T-helper 2 cell treated with Interferon-gamma antibody and Interleukin-4, amounts not matched to agents 5 μg/mL and 100 μg/mL, for 36 hours (primary cell): ENCODE results near the gene PHACTR2.
"Not testable (repeated sequence)": the region's sequence is repeated elsewhere in the genome, so short reads cannot be mapped to it uniquely, and the experiment has no call there.

Experiments used
- DNase-seq: peaks from one replicate; pipeline ENCODE4 v3.0.0; 2021; ENCODE audit warnings: low spot score
- H3K27ac Mint-ChIP-seq: one replicate; pipeline ENCODE4 v1.8.0; 2021; ENCODE audit warnings: mild to moderate bottlenecking, mixed read lengths
- H3K27me3 Mint-ChIP-seq: one replicate; pipeline ENCODE4 v1.8.0; 2021; ENCODE audit warnings: low read depth, mixed read lengths
- H3K36me3 Mint-ChIP-seq: one replicate; pipeline ENCODE4 v1.8.0; 2021; ENCODE audit warnings: low read depth, mixed read lengths
- H3K4me1 Mint-ChIP-seq: one replicate; pipeline ENCODE4 v1.8.0; 2021; ENCODE audit warnings: low read depth, mixed read lengths
- H3K4me3 Mint-ChIP-seq: one replicate; pipeline ENCODE4 v1.8.0; 2022; ENCODE audit warnings: mild to moderate bottlenecking, moderate library complexity, mixed read lengths
- H3K9me3 Mint-ChIP-seq: one replicate; pipeline ENCODE4 v1.8.0; 2021; ENCODE audit warnings: mixed read lengths

PHACTR2 gene

GRCh38 chr6:143657809-143658208, 20.0 kb upstream of the PHACTR2 start:
- no peak for DNase-seq
- Mint-ChIP-seq H3K27me3 (no peaks in the 10 kb centered on the region), H3K36me3 (peaks cover 6% of the 10 kb centered on the region), H3K4me1 (no peaks in the 10 kb centered on the region), H3K27ac (no peak overlapping the region), H3K9me3 (peaks cover 19% of the 10 kb centered on the region), H3K4me3 (no peak overlapping the region)

- H3K27ac Mint-ChIP-seq, H3K4me1 Mint-ChIP-seq, H3K4me3 Mint-ChIP-seq, H3K27me3 Mint-ChIP-seq, DNase-seq, H3K36me3 Mint-ChIP-seq: not testable (repeated sequence)
- peaks cover 28% of the 10 kb centered on the region for H3K9me3 Mint-ChIP-seq
Observed at GRCh38 chr6:143660170-143660569, 17.6 kb upstream of the PHACTR2 start.

- H3K9me3 Mint-ChIP-seq = peaks cover 62% of the 10 kb centered on the region
- H3K4me1 Mint-ChIP-seq = no peaks in the 10 kb centered on the region
- H3K27me3 Mint-ChIP-seq = peaks cover 4% of the 10 kb centered on the region
- DNase-seq = no peak
- H3K4me3 Mint-ChIP-seq = no peak overlapping the region
- peaks cover 5% of the 10 kb centered on the region for H3K36me3 Mint-ChIP-seq
- H3K27ac Mint-ChIP-seq = no peak overlapping the region
Observed at GRCh38 chr6:143664171-143664570, 13.6 kb upstream of the PHACTR2 start.

GRCh38 chr6:143666007-143666406, 11.8 kb upstream of the PHACTR2 start:
- peaks cover 50% of the 10 kb centered on the region for H3K9me3 Mint-ChIP-seq
- not testable (repeated sequence) for H3K27ac Mint-ChIP-seq, H3K4me3 Mint-ChIP-seq, H3K4me1 Mint-ChIP-seq, DNase-seq, H3K36me3 Mint-ChIP-seq, H3K27me3 Mint-ChIP-seq

GRCh38 chr6:143669483-143669882, 8.3 kb upstream of the PHACTR2 start:
- H3K9me3 Mint-ChIP-seq = peaks cover 41% of the 10 kb centered on the region
- not testable (repeated sequence) for H3K36me3 Mint-ChIP-seq, H3K4me1 Mint-ChIP-seq, H3K27ac Mint-ChIP-seq, DNase-seq, H3K4me3 Mint-ChIP-seq
- peaks cover 10% of the 10 kb centered on the region for H3K27me3 Mint-ChIP-seq

GRCh38 chr6:143673669-143674068, 4.1 kb upstream of the PHACTR2 start:
- H3K4me3 Mint-ChIP-seq = no peak overlapping the region
- no peak for DNase-seq
- H3K9me3 Mint-ChIP-seq = peaks cover 6% of the 10 kb centered on the region
- no peaks in the 10 kb centered on the region for H3K36me3 Mint-ChIP-seq
- peaks cover 3% of the 10 kb centered on the region for H3K4me1 Mint-ChIP-seq
- H3K27ac Mint-ChIP-seq = no peak overlapping the region
- H3K27me3 Mint-ChIP-seq = peaks cover 37% of the 10 kb centered on the region

GRCh38 chr6:143674483-143675381, 3.0 kb upstream of the PHACTR2 start:
- peaks cover 43% of the 10 kb centered on the region for H3K27me3 Mint-ChIP-seq
- H3K9me3 Mint-ChIP-seq = no peaks in the 10 kb centered on the region
- no peak overlapping the region for H3K4me3 Mint-ChIP-seq
- H3K36me3 Mint-ChIP-seq = no peaks in the 10 kb centered on the region
- DNase-seq = no peak
- peaks cover 10% of the 10 kb centered on the region for H3K4me1 Mint-ChIP-seq
- H3K27ac Mint-ChIP-seq = no peak overlapping the region

- Mint-ChIP-seq H3K4me1 (peaks cover 10% of the 10 kb centered on the region), H3K9me3 (no peaks in the 10 kb centered on the region), H3K36me3 (no peaks in the 10 kb centered on the region), H3K27ac (no peak overlapping the region), H3K4me3 (no peak overlapping the region), H3K27me3 (peaks cover 49% of the 10 kb centered on the region)
- DNase-seq = no peak
Observed at GRCh38 chr6:143675382-143675900, 2.3 kb upstream of the PHACTR2 start.

GRCh38 chr6:143675946-143676345, 1.8 kb upstream of the PHACTR2 start:
- Mint-ChIP-seq H3K4me1 (peaks cover 10% of the 10 kb centered on the region), H3K9me3 (no peaks in the 10 kb centered on the region), H3K4me3 (no peak overlapping the region), H3K36me3 (no peaks in the 10 kb centered on the region), H3K27ac (no peak overlapping the region), H3K27me3 (peaks cover 54% of the 10 kb centered on the region)
- no peak for DNase-seq

- Mint-ChIP-seq H3K9me3 (peaks cover 3% of the 10 kb centered on the region), H3K4me3 (no peak overlapping the region), H3K4me1 (peaks cover 10% of the 10 kb centered on the region), H3K36me3 (peaks cover 2% of the 10 kb centered on the region), H3K27me3 (peaks cover 57% of the 10 kb centered on the region), H3K27ac (no peak overlapping the region)
- DNase-seq = no peak
Observed at GRCh38 chr6:143676437-143677045, 1.2 kb upstream of the PHACTR2 start.

- H3K4me1 Mint-ChIP-seq = peaks cover 10% of the 10 kb centered on the region
- DNase-seq = no peak
- no peak overlapping the region for H3K27ac Mint-ChIP-seq
- H3K27me3 Mint-ChIP-seq = peaks cover 62% of the 10 kb centered on the region
- peaks cover 13% of the 10 kb centered on the region for H3K9me3 Mint-ChIP-seq
- H3K4me3 Mint-ChIP-seq = no peak overlapping the region
- H3K36me3 Mint-ChIP-seq = peaks cover 8% of the 10 kb centered on the region
Observed at GRCh38 chr6:143677577-143677890, 231 bp upstream of the PHACTR2 start.

- H3K4me1 Mint-ChIP-seq = peaks cover 10% of the 10 kb centered on the region
- H3K27ac Mint-ChIP-seq = no peak overlapping the region
- peaks cover 11% of the 10 kb centered on the region for H3K36me3 Mint-ChIP-seq
- H3K27me3 Mint-ChIP-seq = peaks cover 59% of the 10 kb centered on the region
- peak overlapping the region; percentile 74 for H3K4me3 Mint-ChIP-seq
- H3K9me3 Mint-ChIP-seq = peaks cover 19% of the 10 kb centered on the region
- DNase-seq = no peak
Observed at GRCh38 chr6:143679041-143679440, 1.3 kb downstream of the PHACTR2 start.

GRCh38 chr6:143680141-143680540, 2.4 kb downstream of the PHACTR2 start:
- Mint-ChIP-seq H3K27ac (no peak overlapping the region), H3K4me1 (peaks cover 10% of the 10 kb centered on the region)

GRCh38 chr6:143682805-143683204, 5.0 kb downstream of the PHACTR2 start:
- Mint-ChIP-seq H3K27me3 (peaks cover 34% of the 10 kb centered on the region), H3K9me3 (peaks cover 19% of the 10 kb centered on the region), H3K4me1 (peaks cover 10% of the 10 kb centered on the region), H3K27ac (no peak overlapping the region), H3K36me3 (peaks cover 11% of the 10 kb centered on the region), H3K4me3 (no peak overlapping the region)
- DNase-seq = no peak

More at GRCh38 chr6:143680141-143680540, 2.4 kb downstream of the PHACTR2 start:
- peaks cover 50% of the 10 kb centered on the region for H3K27me3 Mint-ChIP-seq
- H3K9me3 Mint-ChIP-seq = peaks cover 19% of the 10 kb centered on the region
- no peak overlapping the region for H3K4me3 Mint-ChIP-seq
- DNase-seq = no peak
- peaks cover 11% of the 10 kb centered on the region for H3K36me3 Mint-ChIP-seq
